Activated naive CD4-positive, alpha-beta T cell treated with Interleukin-2 at 50 U/mL for 16 hours (primary cell): ENCODE measurements around the gene AHCYL1.
"Not testable (repeated sequence)": the region's sequence is repeated elsewhere in the genome, so short reads cannot be mapped to it uniquely, and the experiment has no call there.

Experiments
- DNase-seq: peaks from one replicate; pipeline ENCODE4 v3.0.0-alpha.2; 2020

The AHCYL1 gene

DNA sequence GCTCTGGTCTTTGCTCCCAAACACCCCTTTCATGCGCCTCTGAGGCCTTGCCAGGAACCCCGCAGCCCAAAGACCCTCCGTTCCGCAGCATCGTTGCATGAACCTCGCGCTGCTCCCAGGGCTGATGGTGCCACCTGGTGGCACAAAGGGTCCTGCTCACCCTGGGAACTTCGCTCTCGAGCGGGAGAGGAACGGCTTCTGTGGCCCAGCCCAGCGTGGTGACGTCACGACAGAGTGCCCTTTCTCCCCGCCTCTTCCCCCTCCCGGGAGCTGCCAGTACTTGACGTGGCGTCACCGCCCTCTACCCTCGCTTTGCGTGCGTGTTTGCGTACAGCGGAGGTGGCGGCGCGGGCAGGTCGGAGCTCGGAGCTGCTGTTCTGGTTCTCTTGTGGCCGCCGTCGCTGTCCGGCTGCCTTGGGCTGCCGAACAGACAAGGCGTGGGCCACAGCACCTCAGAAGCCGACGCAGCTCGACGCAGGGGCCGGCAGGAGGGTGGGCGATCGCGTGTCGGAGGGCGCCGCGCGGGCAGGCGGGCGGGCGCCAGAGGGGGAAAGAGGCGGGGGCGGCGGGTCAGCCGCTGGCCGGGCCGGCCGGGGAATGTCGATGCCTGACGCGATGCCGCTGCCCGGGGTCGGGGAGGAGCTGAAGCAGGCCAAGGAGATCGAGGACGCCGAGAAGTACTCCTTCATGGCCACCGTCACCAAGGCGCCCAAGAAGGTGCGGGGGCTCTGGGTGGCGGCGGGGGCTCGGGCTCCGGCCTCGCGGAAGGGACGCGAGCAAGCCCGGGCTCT is at the start of gene AHCYL1:
Gene AHCYL1 (plus strand): TSS at position 310 of the 791 bp plus-strand sequence. CDS start 288 bp downstream, at position 598.
- DNase-seq, result peak; percentile 100

DNA sequence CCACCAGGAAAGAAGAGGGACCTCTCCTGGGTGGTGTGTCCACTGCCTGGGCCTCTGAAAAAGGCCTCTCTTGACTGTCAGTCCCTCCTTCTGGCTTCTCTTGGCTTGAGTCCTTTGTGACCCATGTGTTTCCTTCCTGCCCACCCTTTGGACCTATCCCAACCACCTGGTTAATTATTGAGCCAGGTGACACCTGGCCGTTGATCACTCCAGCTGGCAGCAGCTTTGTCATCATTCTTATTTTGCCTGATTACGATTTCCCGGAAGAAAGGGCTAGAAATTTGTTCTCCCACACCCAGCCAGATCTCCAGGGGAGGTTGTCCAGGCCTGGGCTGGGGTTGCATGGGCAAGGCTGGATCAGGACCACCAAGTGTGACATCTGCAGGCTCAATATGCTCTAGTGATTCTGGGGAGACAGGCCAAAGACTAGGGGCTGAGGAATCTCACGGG is 49.1 kb upstream of the AHCYL1 start:
- no peak for DNase-seq

GRCh38 chr1:109937738-109938137 is 46.8 kb upstream of the AHCYL1 start:
- DNase-seq, result no peak

DNA sequence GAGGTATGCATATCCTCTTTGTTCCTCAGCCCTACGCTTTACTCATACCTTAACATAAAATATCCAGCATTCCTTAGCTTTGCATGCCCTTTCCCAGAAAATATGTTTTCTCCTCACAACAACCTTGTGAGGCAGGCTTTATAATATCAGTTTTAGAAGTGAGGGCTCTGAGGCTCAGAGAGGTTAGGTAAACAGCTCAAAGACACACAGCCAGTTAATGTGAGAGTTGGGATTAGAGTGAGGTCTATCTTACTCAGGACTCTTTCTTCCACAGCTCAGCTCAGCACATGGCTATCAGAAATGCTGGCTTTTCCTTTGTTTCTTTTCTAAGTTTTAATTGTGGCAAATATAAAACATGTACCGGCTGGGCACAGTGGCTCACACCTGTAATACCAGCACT is 46.0 kb upstream of the AHCYL1 start:
- no peak for DNase-seq

- no peak for DNase-seq
These were observed 42.1 kb upstream of the AHCYL1 start for GRCh38 chr1:109942434-109942833.

GRCh38 chr1:109944541-109944940 is 40.0 kb upstream of the AHCYL1 start:
- DNase-seq, result no peak

- DNase-seq, result no peak
These were observed 38.1 kb upstream of the AHCYL1 start for GRCh38 chr1:109946511-109946910.

DNA sequence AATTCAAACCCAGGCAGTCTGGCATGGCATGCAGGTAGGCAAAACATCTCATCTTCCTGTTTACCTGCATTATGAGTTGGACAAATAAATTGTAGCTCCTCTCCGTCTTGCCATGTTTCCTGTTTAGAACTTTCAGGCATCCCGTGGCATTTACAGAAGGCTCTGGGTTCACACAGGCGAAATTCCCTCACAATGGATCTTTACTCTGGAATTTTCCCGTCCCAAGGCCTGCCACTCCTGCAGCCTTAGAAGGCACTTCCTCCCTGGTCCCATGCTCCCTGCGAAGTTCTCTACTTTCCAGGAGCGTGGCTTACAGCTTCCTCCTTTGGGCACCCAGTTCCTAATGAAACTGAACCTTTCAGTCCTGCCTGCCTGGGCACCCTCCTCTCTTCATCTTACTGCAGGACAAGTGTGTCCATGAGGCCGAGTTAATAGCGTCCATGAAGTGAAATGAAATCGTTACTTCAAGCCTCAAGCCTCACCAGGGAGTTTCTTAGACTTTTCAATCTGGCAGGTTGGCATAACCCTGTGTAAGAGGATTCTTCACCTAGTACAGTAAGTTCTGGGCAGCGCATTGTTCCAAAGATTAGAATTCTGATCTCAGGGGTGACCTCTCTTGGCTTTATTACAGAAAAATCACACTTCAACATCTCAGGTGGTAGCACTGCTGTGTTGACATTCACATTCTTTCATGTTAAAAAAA is 36.8 kb upstream of the AHCYL1 start:
- DNase-seq, result no peak

- no peak for DNase-seq
These were observed 36.3 kb upstream of the AHCYL1 start for GRCh38 chr1:109948285-109948630.

GRCh38 chr1:109950038-109950437 is 34.5 kb upstream of the AHCYL1 start:
- DNase-seq, result no peak

- no peak for DNase-seq
These were observed 34.1 kb upstream of the AHCYL1 start for GRCh38 chr1:109950509-109950908.

DNA sequence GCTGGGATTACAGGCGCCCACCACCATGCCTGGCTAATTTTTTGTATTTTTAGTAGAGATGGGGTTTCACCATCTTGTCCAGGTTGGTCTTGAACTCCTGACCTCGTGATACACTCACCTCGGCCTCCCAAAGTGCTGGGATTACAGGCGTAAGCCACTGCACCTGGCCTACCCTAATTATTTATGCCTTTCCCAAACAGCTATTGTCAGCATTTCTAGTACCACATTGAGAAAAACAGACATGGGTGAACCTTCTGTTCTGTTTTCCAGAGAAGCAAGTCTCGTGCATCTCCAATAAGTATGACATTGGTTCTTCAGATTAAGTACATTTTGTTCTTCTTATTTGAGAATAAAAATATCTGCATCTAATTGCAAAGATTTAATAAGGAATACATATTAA is 33.1 kb upstream of the AHCYL1 start:
- not testable (repeated sequence) for DNase-seq

DNA sequence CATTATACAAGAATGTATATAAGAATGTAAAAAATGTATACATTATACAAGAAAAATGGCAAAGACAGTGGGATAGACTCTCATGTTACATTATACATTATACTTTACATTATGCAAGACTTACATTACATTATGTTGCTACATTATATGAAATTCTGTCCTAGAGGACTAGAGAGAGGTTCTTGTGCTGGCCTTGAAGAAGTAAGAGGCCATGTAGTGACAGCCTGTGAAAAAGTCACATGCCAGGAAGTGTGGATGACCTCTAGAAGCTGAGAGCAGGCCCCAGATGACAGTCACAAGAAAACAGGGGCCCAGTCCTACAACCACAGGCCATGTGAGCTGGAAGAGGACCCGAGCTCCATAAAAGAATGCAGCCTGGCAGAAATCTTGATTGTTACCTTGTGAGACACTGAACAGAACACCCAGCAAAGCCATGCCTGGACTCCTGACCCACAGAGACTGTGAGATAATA is 30.5 kb upstream of the AHCYL1 start:
- no peak for DNase-seq

- DNase-seq, result no peak
These were observed 25.0 kb upstream of the AHCYL1 start for GRCh38 chr1:109959632-109959973.

DNA sequence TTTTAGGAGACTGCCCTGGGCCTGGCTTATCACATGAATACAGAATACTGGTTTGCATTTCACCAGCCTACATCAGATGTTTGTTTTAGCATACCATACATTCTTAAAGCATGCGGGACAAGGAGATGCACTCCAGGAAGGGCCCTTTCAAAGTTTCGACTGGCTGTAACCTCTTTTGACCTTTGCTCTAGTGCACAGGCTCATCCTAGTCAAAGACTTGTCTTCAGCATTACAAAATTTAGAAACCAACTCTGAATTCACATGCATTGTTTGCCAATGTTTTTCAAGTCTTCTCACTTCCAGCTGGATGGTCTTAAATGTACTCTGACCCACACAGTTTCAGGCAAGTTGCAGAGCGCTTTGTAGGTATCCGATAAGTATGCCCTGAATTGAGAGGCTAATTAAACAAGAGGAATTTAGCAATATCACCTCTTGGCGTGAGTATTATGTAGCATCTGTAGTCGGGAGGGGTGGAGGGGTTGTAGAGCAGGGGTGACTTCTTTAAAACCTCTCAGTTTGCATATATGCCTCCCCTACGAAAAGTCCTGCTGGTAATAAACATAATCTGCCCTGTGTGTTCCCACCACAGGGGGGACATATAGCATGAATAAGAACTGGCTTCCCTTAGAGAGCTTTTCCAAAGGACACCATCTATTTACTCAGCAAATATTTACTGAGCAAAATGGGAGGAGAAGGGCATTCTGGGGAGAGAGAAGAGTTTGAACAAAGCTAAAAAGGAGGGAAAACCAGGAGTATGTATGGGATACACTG is 24.4 kb upstream of the AHCYL1 start:
- DNase-seq, result no peak

DNA sequence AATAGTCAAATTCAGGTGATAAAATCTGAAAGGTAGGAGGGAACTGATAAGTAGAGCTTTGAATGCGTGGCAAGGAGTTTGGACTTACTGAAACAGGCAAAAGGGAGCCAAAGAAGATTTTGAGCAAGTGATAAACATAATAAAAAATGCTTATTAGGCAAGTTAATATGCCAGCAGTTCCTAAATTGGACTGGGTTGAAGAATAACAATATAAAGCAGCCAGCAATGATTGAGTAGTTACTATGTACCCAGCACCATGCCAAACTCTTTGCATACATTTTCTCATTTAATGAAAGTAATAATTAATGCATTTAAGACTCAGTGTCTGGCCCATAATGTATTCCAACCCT is 23.8 kb upstream of the AHCYL1 start:
- DNase-seq, result no peak

- DNase-seq, result no peak
These were observed 20.7 kb upstream of the AHCYL1 start for GRCh38 chr1:109963864-109964263.

DNA sequence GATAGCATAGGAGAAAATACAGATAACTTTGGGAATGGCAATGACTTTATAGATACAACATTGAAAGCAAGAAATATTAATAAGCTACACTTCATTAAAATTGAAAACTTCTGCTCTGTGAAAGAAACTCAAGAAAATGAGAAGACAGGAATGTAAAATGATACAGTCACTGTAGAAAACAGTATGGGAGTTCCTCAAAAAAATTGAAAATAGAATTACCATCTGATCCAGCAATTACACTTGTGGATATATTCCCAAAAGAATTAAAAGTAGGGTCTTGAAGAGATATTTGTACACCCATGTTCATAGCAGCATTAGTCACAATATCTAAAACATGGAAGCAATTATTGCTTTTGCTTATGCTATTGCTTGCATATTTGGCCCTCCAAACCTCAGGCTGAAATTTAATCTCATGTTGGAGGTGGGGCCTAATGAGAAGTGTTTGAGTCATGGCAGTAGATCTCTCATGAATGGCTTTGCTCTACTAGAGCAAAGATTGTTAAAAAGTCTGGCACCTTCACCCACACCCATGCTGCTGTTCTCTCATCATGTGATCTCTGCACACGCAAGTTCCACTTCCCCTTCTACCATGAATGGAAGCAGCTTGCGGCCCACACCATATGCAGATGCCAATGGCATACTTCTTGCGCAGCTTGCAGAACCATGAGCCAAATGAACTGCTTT is 15.3 kb upstream of the AHCYL1 start:
- DNase-seq, result no peak

DNA sequence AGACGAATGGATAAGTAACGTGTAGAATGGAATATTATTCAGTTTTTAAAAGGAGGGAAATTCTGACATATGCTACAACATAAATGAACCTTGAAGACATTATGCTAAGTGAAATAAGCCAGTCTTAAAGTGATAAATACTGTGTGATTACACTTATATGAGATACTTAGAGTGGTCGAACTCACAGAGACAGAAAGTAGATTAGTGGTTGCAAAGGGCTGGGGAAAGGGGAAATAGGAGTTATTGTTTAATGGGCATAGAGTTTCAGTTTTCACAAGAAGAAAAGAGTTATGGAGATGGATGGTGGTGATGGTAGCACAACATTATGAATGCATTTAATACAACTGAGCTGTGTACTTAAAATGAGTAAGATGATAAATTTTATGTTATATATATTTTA is 14.7 kb upstream of the AHCYL1 start:
- no peak for DNase-seq

DNA sequence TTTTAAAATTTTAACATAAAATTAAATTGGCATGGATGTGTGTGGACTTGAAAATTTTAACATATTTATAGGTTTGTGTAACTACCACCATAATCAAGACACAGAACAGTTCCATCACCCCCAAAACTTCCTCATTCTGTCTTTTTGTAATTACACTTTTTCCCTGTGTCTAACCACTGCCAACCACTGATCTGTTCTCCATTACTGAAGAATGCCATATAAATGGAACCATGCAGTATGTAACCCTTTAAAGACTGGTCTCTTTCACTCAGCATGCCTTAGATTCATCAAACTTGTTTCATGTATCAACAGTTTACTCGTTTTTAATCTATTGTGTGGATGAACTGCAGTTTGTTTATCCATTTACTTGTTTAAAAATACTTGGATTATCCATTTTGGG is 13.0 kb upstream of the AHCYL1 start:
- DNase-seq, result no peak

- DNase-seq, result no peak
These were observed 10.4 kb upstream of the AHCYL1 start for GRCh38 chr1:109974191-109974590.

DNA sequence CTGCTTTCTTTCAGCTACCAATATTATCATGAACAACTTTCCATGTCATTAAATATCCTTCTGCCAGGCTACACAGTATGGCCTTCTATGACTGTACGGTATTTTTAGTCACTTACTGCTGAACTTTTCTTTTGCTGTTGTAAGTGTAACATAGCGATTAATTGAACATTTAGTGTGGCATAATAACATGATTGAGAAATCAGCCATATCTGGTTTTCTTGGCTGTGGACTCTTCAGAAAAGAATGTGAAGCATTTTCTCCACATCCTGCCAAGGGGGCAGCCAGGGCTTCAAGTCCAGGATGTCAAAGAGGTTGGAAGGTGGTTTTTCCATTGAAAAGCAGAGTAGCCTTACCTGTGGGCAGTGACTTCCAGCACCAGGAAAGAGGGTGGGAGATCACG is 8.8 kb upstream of the AHCYL1 start:
- DNase-seq, result no peak

DNA sequence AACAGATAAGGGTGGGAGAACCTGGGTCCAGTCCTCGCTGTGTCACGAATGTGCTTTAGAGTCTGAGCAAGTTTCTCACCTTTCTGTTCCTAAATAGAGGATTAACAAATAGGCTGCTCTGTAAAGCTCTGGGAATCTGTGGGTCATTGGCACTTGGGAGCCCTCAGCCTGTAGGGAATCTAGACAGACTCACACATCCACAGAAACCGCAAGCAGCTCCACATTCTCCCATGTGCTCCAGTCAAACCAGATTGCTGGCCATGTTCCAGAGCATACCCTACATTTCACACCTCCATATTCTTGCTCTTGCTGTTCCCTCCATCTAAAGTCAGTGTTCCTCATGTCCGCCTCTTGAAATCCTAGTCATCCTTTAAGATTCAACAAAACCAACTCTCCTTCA is 7.8 kb upstream of the AHCYL1 start:
- DNase-seq, result no peak
